Adrenal gland (tissue), 5 donors: ENCODE measurements around the gene NT5C2.

ENCODE experiments used
- POLR2A ChIP-seq, 2 donors: fragments of 450-650 bp; IDR thresholded peaks; one replicate each; pipeline ENCODE4 v1.6.1; 2017; ENCODE audit warnings: antibody characterized with exemption in 2 of 2, mild to moderate bottlenecking in 2 of 2, moderate library complexity in 1 of 2
- TF ChIP-seq, protein P1 (sequence below), 6 experiments: fragments of 450-650 bp in 4 of 6; fragments of 200-600 bp in 2 of 6; sonication (generic) in 1 of 6; IDR thresholded peaks; 1 replicate in 5 of 6; 2 replicates in 1 of 6; pipeline versions ENCODE4 v1.5.1 to v1.8.0; 2016 to 2021; ENCODE audit warnings: antibody characterized with exemption in 6 of 6, mild to moderate bottlenecking in 2 of 6, moderate library complexity in 1 of 6
- donor health status: DM: no; HTN: no; CAD: no.

DNA sequence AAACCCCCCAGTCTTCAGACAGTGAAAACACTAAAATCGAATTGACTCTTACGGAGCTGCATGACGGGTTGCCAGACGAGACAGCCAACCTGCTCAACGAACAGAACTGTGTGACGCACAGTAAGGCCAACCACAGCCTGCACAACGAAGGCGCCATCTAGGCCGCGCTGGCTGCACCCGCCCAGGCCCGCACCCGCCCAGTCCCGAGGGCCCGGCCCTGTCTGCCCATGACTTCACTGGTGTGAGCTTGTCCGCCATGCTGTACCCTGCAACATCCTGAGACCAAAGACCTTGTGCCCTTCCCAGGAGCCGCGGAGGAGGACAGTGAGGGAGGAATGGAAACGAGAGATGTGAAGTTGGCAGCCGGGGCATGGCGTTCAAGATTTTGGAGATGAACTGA, 116.1 kb downstream of the NT5C2 start:
- TF ChIP-seq, protein P1, sequence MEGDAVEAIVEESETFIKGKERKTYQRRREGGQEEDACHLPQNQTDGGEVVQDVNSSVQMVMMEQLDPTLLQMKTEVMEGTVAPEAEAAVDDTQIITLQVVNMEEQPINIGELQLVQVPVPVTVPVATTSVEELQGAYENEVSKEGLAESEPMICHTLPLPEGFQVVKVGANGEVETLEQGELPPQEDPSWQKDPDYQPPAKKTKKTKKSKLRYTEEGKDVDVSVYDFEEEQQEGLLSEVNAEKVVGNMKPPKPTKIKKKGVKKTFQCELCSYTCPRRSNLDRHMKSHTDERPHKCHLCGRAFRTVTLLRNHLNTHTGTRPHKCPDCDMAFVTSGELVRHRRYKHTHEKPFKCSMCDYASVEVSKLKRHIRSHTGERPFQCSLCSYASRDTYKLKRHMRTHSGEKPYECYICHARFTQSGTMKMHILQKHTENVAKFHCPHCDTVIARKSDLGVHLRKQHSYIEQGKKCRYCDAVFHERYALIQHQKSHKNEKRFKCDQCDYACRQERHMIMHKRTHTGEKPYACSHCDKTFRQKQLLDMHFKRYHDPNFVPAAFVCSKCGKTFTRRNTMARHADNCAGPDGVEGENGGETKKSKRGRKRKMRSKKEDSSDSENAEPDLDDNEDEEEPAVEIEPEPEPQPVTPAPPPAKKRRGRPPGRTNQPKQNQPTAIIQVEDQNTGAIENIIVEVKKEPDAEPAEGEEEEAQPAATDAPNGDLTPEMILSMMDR (IDR thresholded peaks at IDR 0.05): no peak
- no peak for TF ChIP-seq POLR2A (IDR thresholded peaks at IDR 0.05)
